KG1 (cell line): ENCODE measurements around the gene GDAP1L1.
"Not testable (repeated sequence)": the region's sequence is repeated elsewhere in the genome, so short reads cannot be mapped to it uniquely, and the experiment has no call there.

ENCODE experiments used
- DNase-seq: peaks from one replicate; lab custom pipeline; 2025; lab: John Stamatoyannopoulos, UW

GDAP1L1 gene

GRCh38 chr20:44219791-44220190, 27.3 kb upstream of the GDAP1L1 start:
- DNase-seq, result no peak

- DNase-seq, result no peak
Measured at GRCh38 chr20:44221368-44221954, 25.6 kb upstream of the GDAP1L1 start.

GRCh38 chr20:44222027-44222426, 25.1 kb upstream of the GDAP1L1 start:
- no peak for DNase-seq

GRCh38 chr20:44222633-44223368, 24.3 kb upstream of the GDAP1L1 start:
- DNase-seq, result no peak

GRCh38 chr20:44223721-44224120, 23.4 kb upstream of the GDAP1L1 start:
- no peak for DNase-seq

- DNase-seq, result no peak
Measured at GRCh38 chr20:44224637-44225036, 22.5 kb upstream of the GDAP1L1 start.

- DNase-seq, result no peak
Measured at GRCh38 chr20:44228465-44229258, 18.4 kb upstream of the GDAP1L1 start.

GRCh38 chr20:44231193-44231592, 15.9 kb upstream of the GDAP1L1 start:
- no peak for DNase-seq

GRCh38 chr20:44231713-44232468, 15.2 kb upstream of the GDAP1L1 start:
- DNase-seq, result no peak

GRCh38 chr20:44232469-44232856, 14.6 kb upstream of the GDAP1L1 start:
- not testable (repeated sequence) for DNase-seq

- DNase-seq, result no peak
Measured at GRCh38 chr20:44233436-44234016, 13.6 kb upstream of the GDAP1L1 start.

- no peak for DNase-seq
Measured at GRCh38 chr20:44234566-44235317, 12.4 kb upstream of the GDAP1L1 start.

GRCh38 chr20:44235702-44236101, 11.4 kb upstream of the GDAP1L1 start:
- no peak for DNase-seq

GRCh38 chr20:44236840-44237239, 10.3 kb upstream of the GDAP1L1 start:
- not testable (repeated sequence) for DNase-seq

GRCh38 chr20:44241796-44242195, 5.3 kb upstream of the GDAP1L1 start:
- DNase-seq, result no peak

GRCh38 chr20:44245977-44246376, 1.1 kb upstream of the GDAP1L1 start:
- no peak for DNase-seq

- DNase-seq, result peak; percentile 1
Measured at GRCh38 chr20:44247586-44248409, 690 bp downstream of the GDAP1L1 start.

GRCh38 chr20:44248410-44248759, 1.3 kb downstream of the GDAP1L1 start:
- no peak for DNase-seq

GRCh38 chr20:44251284-44251683, 4.2 kb downstream of the GDAP1L1 start:
- no peak for DNase-seq

GRCh38 chr20:44253528-44253927, 6.4 kb downstream of the GDAP1L1 start:
- DNase-seq, result no peak
